ENCODE measurements around the gene SPRYD3.

The SPRYD3 gene

GRCh38 chr12:53077030-53077429, 2.2 kb downstream of the SPRYD3 start:
- DNase-seq, result no peak

GRCh38 chr12:53076461-53076860, 2.7 kb downstream of the SPRYD3 start:
- no peak for DNase-seq

- no peak for DNase-seq
Measured at GRCh38 chr12:53074999-53075370, 4.2 kb downstream of the SPRYD3 start.

- DNase-seq, result no peak
Measured at GRCh38 chr12:53074283-53074998, 4.7 kb downstream of the SPRYD3 start.

- DNase-seq, result no peak
Measured at GRCh38 chr12:53073881-53074280, 5.3 kb downstream of the SPRYD3 start.

GRCh38 chr12:53071591-53072551, 7.3 kb downstream of the SPRYD3 start:
- no peak for DNase-seq

GRCh38 chr12:53070877-53071492, 8.2 kb downstream of the SPRYD3 start:
- no peak for DNase-seq

GRCh38 chr12:53069621-53070410, 9.4 kb downstream of the SPRYD3 start:
- no peak for DNase-seq

- DNase-seq, result no peak
Measured at GRCh38 chr12:53068811-53069585, 10.2 kb downstream of the SPRYD3 start.

- no peak for DNase-seq
Measured at GRCh38 chr12:53067993-53068770, 11.0 kb downstream of the SPRYD3 start.

GRCh38 chr12:53067074-53067992, 11.9 kb downstream of the SPRYD3 start:
- no peak for DNase-seq

- DNase-seq, result peak; percentile 73
Measured at GRCh38 chr12:53065975-53066931, 12.9 kb downstream of the SPRYD3 start.

- no peak for DNase-seq
Measured at GRCh38 chr12:53065470-53065869, 13.7 kb downstream of the SPRYD3 start.

GRCh38 chr12:53064613-53065436, 14.4 kb downstream of the SPRYD3 start:
- DNase-seq, result no peak

GRCh38 chr12:53063708-53064612, 15.2 kb downstream of the SPRYD3 start:
- DNase-seq, result no peak

- DNase-seq, result no peak
Measured at GRCh38 chr12:53062977-53063707, 16.0 kb downstream of the SPRYD3 start.

All from T-helper 9 cell (primary cell).